Hepatocyte (in vitro differentiated cells): ENCODE results near the gene TUT1. TPM values are rescaled to one million over a fixed set of nuclear protein-coding genes. Genes with fewer than 3 reads are reported as not detected.

Source experiments
- DNase-seq: peaks from one replicate; pipeline ENCODE4 v3.0.0-alpha.2; 2016; ENCODE audit warnings: low spot score
- H2AFZ ChIP-seq: fragments of 200-600 bp; sonication (generic); 2 replicates; pipeline ENCODE4 v1.6.0; 2016; ENCODE audit warnings: antibody characterized with exemption, mild to moderate bottlenecking
- H3K27ac ChIP-seq: fragments of 200-600 bp; sonication (generic); 2 replicates; pipeline ENCODE4 v1.5.1; 2016; ENCODE audit warnings: mild to moderate bottlenecking
- H3K27me3 ChIP-seq: fragments of 200-600 bp; sonication (generic); 2 replicates; pipeline ENCODE4 v1.6.1; 2016
- H3K36me3 ChIP-seq: fragments of 200-600 bp; sonication (generic); replicated peaks from 2 replicates; pipeline ENCODE4 v1.5.1; 2016; ENCODE audit warnings: low read depth; ENCODE audit not compliant: insufficient read depth
- H3K4me1 ChIP-seq: fragments of 200-600 bp; sonication (generic); 2 replicates; pipeline ENCODE4 v1.5.1; 2016; ENCODE audit warnings: mild to moderate bottlenecking, moderate library complexity; ENCODE audit not compliant: insufficient read depth
- H3K4me2 ChIP-seq: fragments of 200-600 bp; sonication (generic); 2 replicates; pipeline ENCODE4 v1.6.0; 2016
- H3K4me3 ChIP-seq: fragments of 200-600 bp; sonication (generic); 2 replicates; pipeline ENCODE4 v1.5.1; 2016; ENCODE audit warnings: mild to moderate bottlenecking
- H3K79me2 ChIP-seq: fragments of 200-600 bp; sonication (generic); 2 replicates; pipeline ENCODE4 v1.6.0; 2017; ENCODE audit warnings: mild to moderate bottlenecking
- H3K9me2 ChIP-seq: fragments of 200-600 bp; sonication (generic); replicated peaks from 2 replicates; pipeline ENCODE4 v1.6.0; 2017; ENCODE audit warnings: mild to moderate bottlenecking; ENCODE audit not compliant: insufficient read depth
- H3K9me3 ChIP-seq: fragments of 200-600 bp; sonication (generic); 2 replicates; pipeline ENCODE4 v1.5.1; 2016; ENCODE audit warnings: low read depth, mild to moderate bottlenecking
- H4K20me1 ChIP-seq: fragments of 200-600 bp; sonication (generic); 2 replicates; pipeline ENCODE4 v1.6.0; 2016; ENCODE audit warnings: mild to moderate bottlenecking; ENCODE audit not compliant: insufficient read depth, poor library complexity, severe bottlenecking
- CTCF ChIP-seq: fragments of 200-600 bp; sonication (generic); IDR thresholded peaks from 2 replicates; pipeline ENCODE4 v1.5.1; 2016; ENCODE audit warnings: antibody characterized with exemption, mild to moderate bottlenecking; ENCODE audit not compliant: poor library complexity
- EZH2 ChIP-seq: fragments of 200-600 bp; sonication (generic); IDR thresholded peaks from 2 replicates; pipeline ENCODE4 v1.6.1; 2016; ENCODE audit warnings: antibody characterized with exemption, mild to moderate bottlenecking, borderline replicate concordance
- EZH2phosphoT487 ChIP-seq: fragments of 200-600 bp; sonication (generic); IDR thresholded peaks from one replicate; pipeline ENCODE4 v1.6.1; 2018; ENCODE audit warnings: antibody characterized with exemption, mild to moderate bottlenecking, low read depth, moderate library complexity; ENCODE audit not compliant: unreplicated experiment, severe bottlenecking
- WGBS: methylation state at CpG from one replicate; pipeline ENCODE4 v1.1.6; 2016; ENCODE audit warnings: low lambda C conversion rate; ENCODE audit errors: missing lambda C conversion rate; 5-methylcytosine and 5-hydroxymethylcytosine counted together
- polyA plus RNA-seq: library from polyadenylated mRNA; unstranded; fragments of >200 nt; fragmentation: Nextera tagmentation; extraction: Ambion mirVana; gene quantifications from 2 replicates; pipeline ENCODE4 v1.2.1, GENCODE V29; 2016
- total RNA-seq: library from RNA; depleted of rRNA; stranded (reverse); fragments of >200 nt; gene quantifications from 2 replicates; pipeline ENCODE4 v1.2.3, GENCODE V29; 2014

The TUT1 gene
- total and polyA plus RNA-seq, 2 experiments from 2014 or later = 11.7 to 14.2 TPM

- H3K9me2 ChIP-seq = no peaks in the 10 kb centered on the region
- H2AFZ ChIP-seq = no peak overlapping the region
- H3K9me3 ChIP-seq = no peaks in the 10 kb centered on the region
- no peaks in the 10 kb centered on the region for H4K20me1 ChIP-seq
- DNase-seq = no peak
- peaks cover 15% of the 10 kb centered on the region for H3K4me1 ChIP-seq
- no peaks in the 10 kb centered on the region for H3K36me3 ChIP-seq
- H3K79me2 ChIP-seq = peaks cover 11% of the 10 kb centered on the region
- 93% methylated on average over 6 of the region's 6 CpGs for WGBS
- no peaks in the 10 kb centered on the region for H3K27me3 ChIP-seq
- H3K4me3 ChIP-seq = no peak overlapping the region
- H3K4me2 ChIP-seq = no peak overlapping the region
- H3K27ac ChIP-seq = no peak overlapping the region
- no peak for TF ChIP-seq CTCF
- no peak for TF ChIP-seq EZH2phosphoT487
- TF ChIP-seq EZH2 = no peak
Measured at GRCh38 chr11:62610403-62610802, 19.1 kb upstream of the TUT1 start.

- H3K4me2 ChIP-seq = no peak overlapping the region
- H3K27ac ChIP-seq = no peak overlapping the region
- H3K4me1 ChIP-seq = peaks cover 15% of the 10 kb centered on the region
- H3K79me2 ChIP-seq = peaks cover 11% of the 10 kb centered on the region
- H3K9me2 ChIP-seq = no peaks in the 10 kb centered on the region
- no peaks in the 10 kb centered on the region for H3K9me3 ChIP-seq
- no peaks in the 10 kb centered on the region for H4K20me1 ChIP-seq
- no peaks in the 10 kb centered on the region for H3K36me3 ChIP-seq
- H3K4me3 ChIP-seq = no peak overlapping the region
- TF ChIP-seq CTCF (no peak), EZH2 (no peak)
- no peaks in the 10 kb centered on the region for H3K27me3 ChIP-seq
- DNase-seq = no peak
- H2AFZ ChIP-seq = no peak overlapping the region
- WGBS = 93% methylated on average over 12 of the region's 12 CpGs
Measured at GRCh38 chr11:62608776-62609175, 17.5 kb upstream of the TUT1 start.

DNA sequence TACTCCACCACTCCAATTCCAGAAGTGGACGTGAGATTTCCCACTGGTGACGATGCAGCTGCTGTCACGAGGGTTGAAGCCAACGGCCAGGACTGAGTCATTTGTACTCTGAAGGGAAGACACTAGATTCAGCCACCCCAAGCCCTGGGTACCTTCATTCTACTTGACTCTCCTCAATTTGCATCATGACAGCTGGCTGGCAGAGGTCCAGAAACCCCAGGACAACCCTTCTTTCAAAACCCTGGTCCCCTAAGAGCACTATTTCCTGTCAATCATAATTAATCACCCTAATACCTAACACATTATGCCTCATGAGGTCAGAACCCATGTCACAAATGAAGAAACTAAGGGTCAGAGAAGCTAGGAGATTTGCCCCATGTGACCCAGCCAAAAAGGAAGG lies 16.4 kb upstream of the TUT1 start:
- Histone ChIP-seq H3K9me2 (no peaks in the 10 kb centered on the region), H3K27ac (no peak overlapping the region), H3K4me2 (no peak overlapping the region), H3K4me3 (no peak overlapping the region), H3K9me3 (no peaks in the 10 kb centered on the region), H4K20me1 (no peaks in the 10 kb centered on the region), H3K36me3 (no peaks in the 10 kb centered on the region), H3K27me3 (no peaks in the 10 kb centered on the region), H3K79me2 (peaks cover 11% of the 10 kb centered on the region), H3K4me1 (peaks cover 17% of the 10 kb centered on the region), H2AFZ (no peak overlapping the region)
- TF ChIP-seq EZH2 = no peak
- TF ChIP-seq EZH2phosphoT487 = no peak
- TF ChIP-seq CTCF = no peak
- 88% methylated on average over 4 of the region's 4 CpGs for WGBS
- DNase-seq = no peak

GRCh38 chr11:62605902-62606301 lies 14.6 kb upstream of the TUT1 start:
- Histone ChIP-seq H3K27ac (no peak overlapping the region), H3K4me3 (no peak overlapping the region), H4K20me1 (no peaks in the 10 kb centered on the region), H3K27me3 (no peaks in the 10 kb centered on the region), H3K4me2 (no peak overlapping the region), H3K9me2 (no peaks in the 10 kb centered on the region), H3K9me3 (no peaks in the 10 kb centered on the region), H3K79me2 (peaks cover 11% of the 10 kb centered on the region), H3K4me1 (peaks cover 8% of the 10 kb centered on the region), H3K36me3 (no peaks in the 10 kb centered on the region), H2AFZ (no peak overlapping the region)
- no peak for TF ChIP-seq CTCF
- no peak for TF ChIP-seq EZH2phosphoT487
- no peak for TF ChIP-seq EZH2
- 93% methylated on average over 15 of the region's 15 CpGs for WGBS
- DNase-seq = no peak
